Epidermal melanocyte (primary cell): ENCODE measurements around the gene EFCAB5.
"Not testable (repeated sequence)": the region's sequence is repeated elsewhere in the genome, so short reads cannot be mapped to it uniquely, and the experiment has no call there.

Experiments
- DNase-seq: peaks from one replicate; pipeline ENCODE4 v3.0.0; 2011; ENCODE audit warnings: low spot score; ENCODE audit not compliant: insufficient read length

Gene EFCAB5

GRCh38 chr17:30005709-30006320 is 64.4 kb downstream of the EFCAB5 start:
- DNase-seq, result no peak

- not testable (repeated sequence) for DNase-seq
These were observed 70.5 kb downstream of the EFCAB5 start for GRCh38 chr17:30011934-30012333.

- peak; percentile 32 for DNase-seq
These were observed 80.4 kb downstream of the EFCAB5 start for GRCh38 chr17:30021708-30022317.

GRCh38 chr17:30025325-30025724 is 83.9 kb downstream of the EFCAB5 start:
- DNase-seq, result not testable (repeated sequence)

DNA sequence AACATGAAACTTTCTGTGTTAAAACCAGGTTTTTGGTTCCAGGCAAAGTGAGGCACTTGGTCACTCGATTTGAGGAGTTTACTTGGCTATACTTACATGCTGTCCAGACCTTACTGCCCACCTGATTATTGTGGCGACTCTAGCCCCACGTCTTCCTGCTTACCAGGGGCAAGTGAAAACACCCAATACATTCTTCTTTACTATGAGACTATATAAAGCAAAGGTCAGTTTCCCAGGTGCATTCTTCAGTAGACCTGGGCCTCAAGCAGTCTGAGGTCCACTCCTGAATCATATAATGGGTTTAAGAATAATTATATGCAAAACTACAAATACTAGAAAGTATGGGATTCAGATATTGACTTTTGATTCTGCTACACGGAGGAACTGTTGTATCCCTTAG is 86.2 kb downstream of the EFCAB5 start:
- DNase-seq, result no peak

GRCh38 chr17:30031214-30031869 is 89.9 kb downstream of the EFCAB5 start:
- no peak for DNase-seq

DNA sequence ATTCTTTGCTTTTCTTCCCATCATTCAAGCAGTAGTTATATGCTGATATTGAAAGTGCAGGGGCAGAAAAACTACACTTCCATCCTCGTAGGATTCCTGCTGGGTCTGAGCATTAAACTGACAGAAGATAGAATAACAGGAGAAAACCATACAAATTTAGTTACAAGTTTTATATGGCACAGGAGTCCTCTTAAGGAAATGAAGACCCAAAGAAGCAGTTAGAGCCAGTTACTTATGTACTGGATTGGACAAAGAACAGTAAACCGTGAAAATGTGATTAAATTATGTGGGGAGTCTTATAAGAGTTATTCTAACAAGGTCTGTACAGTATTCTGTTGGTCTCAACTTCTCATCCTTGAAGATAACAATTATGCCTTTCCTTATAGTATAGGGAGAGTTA is 93.9 kb downstream of the EFCAB5 start:
- no peak for DNase-seq

- not testable (repeated sequence) for DNase-seq
These were observed 99.5 kb downstream of the EFCAB5 start for GRCh38 chr17:30040719-30041518.

DNA sequence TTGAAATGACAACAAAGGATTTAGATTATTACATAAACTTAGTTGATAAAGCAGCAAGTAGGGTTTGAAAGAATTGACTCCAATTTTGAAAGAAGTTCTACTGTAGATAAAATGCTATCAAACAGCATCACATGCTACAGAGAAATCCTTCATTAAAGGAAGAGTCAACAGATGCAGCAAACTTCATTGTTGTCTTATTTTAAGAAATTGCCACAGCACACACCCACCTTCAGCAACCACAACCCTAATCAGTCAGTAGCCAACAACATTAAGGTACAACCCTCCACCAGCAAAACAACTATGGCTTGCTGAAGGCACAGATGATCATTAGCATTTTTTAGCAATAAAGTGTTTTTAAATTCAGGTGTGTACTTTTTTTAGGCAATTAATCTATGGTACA is 100.1 kb downstream of the EFCAB5 start:
- no peak for DNase-seq

GRCh38 chr17:30062372-30062771 is 120.9 kb downstream of the EFCAB5 start:
- no peak for DNase-seq

- DNase-seq, result no peak
These were observed 123.3 kb downstream of the EFCAB5 start for GRCh38 chr17:30064738-30065137.

GRCh38 chr17:30068465-30068864 is 127.0 kb downstream of the EFCAB5 start:
- no peak for DNase-seq

DNA sequence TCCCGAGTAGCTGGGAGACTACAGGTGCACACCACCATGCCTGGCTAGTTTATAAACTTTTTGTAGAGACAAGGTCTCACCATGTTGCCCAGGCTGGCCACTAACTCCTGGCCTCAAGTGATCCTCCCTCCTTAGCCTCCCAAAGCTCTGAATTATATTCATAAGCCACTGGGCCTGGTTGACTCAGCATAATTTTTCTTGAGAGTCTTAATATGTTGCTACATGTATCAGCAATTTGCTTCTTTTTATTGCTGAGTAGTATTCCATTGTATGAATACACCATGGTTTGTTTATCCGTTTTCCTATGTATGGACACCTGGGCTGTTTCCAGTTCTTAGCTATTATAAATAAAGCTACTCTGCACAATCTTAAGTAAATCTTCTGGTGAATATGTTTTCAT is 132.8 kb downstream of the EFCAB5 start:
- no peak for DNase-seq

- no peak for DNase-seq
These were observed 133.3 kb downstream of the EFCAB5 start for GRCh38 chr17:30074730-30075129.

GRCh38 chr17:30082773-30083172 is 141.3 kb downstream of the EFCAB5 start:
- DNase-seq, result no peak

DNA sequence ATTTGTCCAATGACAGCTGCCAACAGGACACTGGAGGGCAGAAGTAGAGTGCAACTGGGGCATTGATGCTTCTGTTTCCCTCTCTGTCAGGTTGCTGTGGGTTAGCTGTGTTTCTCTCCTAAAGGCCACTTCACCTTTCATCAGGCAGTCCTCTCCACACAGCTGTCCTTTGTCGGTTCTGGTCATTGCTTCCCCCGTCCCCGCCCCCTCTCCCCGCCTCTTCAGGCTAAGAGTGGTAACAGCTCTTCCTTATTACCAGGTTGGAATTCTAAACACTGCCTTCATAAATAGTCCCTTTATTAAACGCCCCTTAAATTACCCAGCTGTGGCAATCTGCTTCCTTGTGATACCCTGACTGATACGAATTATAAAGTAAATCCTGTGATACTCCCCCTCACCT is 143.4 kb downstream of the EFCAB5 start:
- no peak for DNase-seq

GRCh38 chr17:30086896-30087295 is 145.5 kb downstream of the EFCAB5 start:
- DNase-seq, result no peak

GRCh38 chr17:30087431-30087830 is 146.0 kb downstream of the EFCAB5 start:
- DNase-seq, result not testable (repeated sequence)

DNA sequence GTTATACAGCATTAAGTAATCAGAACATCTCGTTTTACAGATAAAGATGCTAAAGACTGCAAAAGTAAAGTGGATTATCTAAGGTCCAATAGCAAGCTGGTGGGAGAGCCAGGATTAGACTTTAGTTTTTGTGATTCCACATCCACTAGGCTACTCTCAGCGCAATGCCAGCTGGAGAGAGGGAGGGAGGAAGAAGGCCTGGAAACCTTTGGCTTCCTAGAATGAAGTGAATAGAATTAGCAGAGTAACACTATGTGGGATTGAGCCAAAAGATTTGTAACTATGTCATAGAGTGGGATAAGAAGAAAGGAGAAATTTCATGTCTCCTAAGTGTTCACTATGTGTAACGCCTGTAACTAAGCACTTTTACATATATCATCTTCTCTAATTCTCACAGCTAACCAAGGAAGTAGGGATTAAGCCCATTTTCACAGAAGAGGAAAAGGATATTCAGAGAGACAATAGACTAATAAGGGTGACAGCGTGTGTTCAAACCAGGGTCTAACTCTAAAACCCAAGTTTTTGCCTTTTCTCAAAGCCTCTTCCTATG is 149.8 kb downstream of the EFCAB5 start:
- no peak for DNase-seq

- DNase-seq, result no peak
These were observed 150.3 kb downstream of the EFCAB5 start for GRCh38 chr17:30091771-30092170.

GRCh38 chr17:30092886-30093285 is 151.5 kb downstream of the EFCAB5 start:
- no peak for DNase-seq
